ENCODE results near the gene GLCE. TPM values are rescaled to one million over a fixed set of nuclear protein-coding genes. Genes with fewer than 3 reads are reported as not detected.

GLCE gene
- total and polyA plus RNA-seq, 10 of the 15 experiments (the other 5 are each of a cell fraction or from before 2014, with no cell fraction given): 2.1 to 11.9 (median 2.9) TPM

GRCh38 chr15:69314131-69314530 is 153.7 kb downstream of the GLCE start:
- Histone ChIP-seq H3K9me3 (replicated peaks; ENCODE audit: control insufficient read depth, insufficient read depth, low read length) (no peaks in the 10 kb centered on the region), H3K4me3 (no peak overlapping the region), H3K9ac (ENCODE audit: control insufficient read depth, insufficient read depth, low read length) (no peak overlapping the region), H3K27me3 (replicated peaks in 1 of 2; ENCODE audit: control insufficient read depth in 2 of 2, insufficient read depth in 2 of 2, low read length in 1 of 2) (peaks cover 0 to 2% of the 10 kb centered on the region in 2 experiments; a peak in 1 of 4 replicates), H3K36me3 (ENCODE audit: control insufficient read depth in 2 of 2, insufficient read depth in 2 of 2, low read length in 1 of 2) (no peaks in the 10 kb centered on the region), H4K20me1 (ENCODE audit: control insufficient read depth, insufficient read depth) (no peaks in the 10 kb centered on the region), H3K79me2 (ENCODE audit: control insufficient read depth, insufficient read depth, low read length) (no peaks in the 10 kb centered on the region), H3K27ac (ENCODE audit: control insufficient read depth, insufficient read depth) (no peak overlapping the region), H3K4me1 (ENCODE audit: control insufficient read depth, insufficient read depth, low read length) (no peaks in the 10 kb centered on the region), H3K4me2 (ENCODE audit: control insufficient read depth, insufficient read depth) (no peak overlapping the region), H2AFZ (ENCODE audit: control insufficient read depth, low read depth, low read length) (no peak overlapping the region)
- in situ Hi-C loops (cut with MboI) (no loop called here), intact Hi-C loops (cut with micrococcal nuclease; ENCODE audit: unreplicated experiment) (no loop called here)
- no peak for ATAC-seq
- DNase-seq (ENCODE audit: low read depth, low spot score): no peak
- WGBS (ENCODE audit: insufficient coverage, insufficient replicate concordance, low lambda C conversion rate, missing lambda C conversion rate): 45% methylated on average over 6 of the region's 6 CpGs
- RAD21 ChIA-PET (ENCODE audit: unreplicated experiment): no interaction called here
- SMC1A ChIA-PET (ENCODE audit: uncharacterized antibody, unreplicated experiment): no interaction called here
- CTCF ChIA-PET: no interaction called here
- POLR2A ChIA-PET: no interaction called here
- FAIRE-seq: no peak
- no peak for TF ChIP-seq FOXK2 (IDR thresholded peaks at IDR 0.05)
- no TSS peak for BruUV-seq (replicated peaks)

- 37% methylated on average over 8 of the region's 8 CpGs for WGBS (ENCODE audit: insufficient coverage, insufficient replicate concordance, low lambda C conversion rate, missing lambda C conversion rate)
- no peak for DNase-seq (ENCODE audit: low read depth, low spot score)
- ATAC-seq: no peak
- Histone ChIP-seq H3K36me3 (ENCODE audit: control insufficient read depth in 2 of 2, insufficient read depth in 2 of 2, low read length in 1 of 2) (no peaks in the 10 kb centered on the region), H3K79me2 (ENCODE audit: control insufficient read depth, insufficient read depth, low read length) (no peaks in the 10 kb centered on the region), H3K4me2 (ENCODE audit: control insufficient read depth, insufficient read depth) (no peak overlapping the region), H3K9me3 (replicated peaks; ENCODE audit: control insufficient read depth, insufficient read depth, low read length) (no peaks in the 10 kb centered on the region), H3K9ac (ENCODE audit: control insufficient read depth, insufficient read depth, low read length) (no peak overlapping the region), H3K4me3 (no peak overlapping the region), H3K27ac (ENCODE audit: control insufficient read depth, insufficient read depth) (no peak overlapping the region), H3K27me3 (replicated peaks in 1 of 2; ENCODE audit: control insufficient read depth in 2 of 2, insufficient read depth in 2 of 2, low read length in 1 of 2) (peaks cover 0 to 3% of the 10 kb centered on the region in 2 experiments; a peak in 1 of 4 replicates), H3K4me1 (ENCODE audit: control insufficient read depth, insufficient read depth, low read length) (no peaks in the 10 kb centered on the region), H4K20me1 (ENCODE audit: control insufficient read depth, insufficient read depth) (no peaks in the 10 kb centered on the region), H2AFZ (ENCODE audit: control insufficient read depth, low read depth, low read length) (no peak overlapping the region)
- ChIA-PET RAD21 (ENCODE audit: unreplicated experiment) (no interaction called here), CTCF (no interaction called here), POLR2A (no interaction called here), SMC1A (ENCODE audit: uncharacterized antibody, unreplicated experiment) (no interaction called here)
- FAIRE-seq: no peak
- intact Hi-C loops (cut with micrococcal nuclease; ENCODE audit: unreplicated experiment): no loop called here
- BruUV-seq (replicated peaks): no TSS peak
- in situ Hi-C loops (cut with MboI): no loop called here
- TF ChIP-seq PBX3 (IDR thresholded peaks at IDR 0.05; ENCODE audit: insufficient replicate concordance, low read depth, low read length) (no peak), E2F4 (IDR thresholded peaks at IDR 0.05; ENCODE audit: low read depth, low read length) (no peak), CREM (IDR thresholded peaks at IDR 0.05; ENCODE audit: low read depth) (no peak), ZNF687 (IDR thresholded peaks at IDR 0.05) (no peak), USF1 (IDR thresholded peaks at IDR 0.05; ENCODE audit: borderline replicate concordance, extremely low read length, insufficient read depth, low read depth, low read length) (no peak), RBBP5 (conservative IDR thresholded peaks at IDR 0.05) (no peak), PAX5 (IDR thresholded peaks at IDR 0.05; ENCODE audit: borderline replicate concordance, low read depth, low read length) (no peak), NR2C2 (IDR thresholded peaks at IDR 0.05; ENCODE audit: borderline replicate concordance, control insufficient read depth, insufficient read length, low read depth) (no peak), ATF3 (IDR thresholded peaks at IDR 0.05; ENCODE audit: borderline replicate concordance, extremely low read depth, low read depth, low read length) (no peak)
These were observed 154.3 kb downstream of the GLCE start for GRCh38 chr15:69314736-69315135.

Measured in GM12878 (cell line).